Kidney (tissue), 14 donors: Measurements from ENCODE around the gene AUTS2. TPM values are rescaled to one million over a fixed set of nuclear protein-coding genes. Genes with fewer than 3 reads are reported as not detected.

Experiments
- DNase-seq, 5 donors: peaks; one replicate each; pipeline ENCODE4 v3.0.0-alpha.2; 2013 to 2020
- FAIRE-seq: peaks from 2 replicates; lab custom pipeline; 2012; peaks lifted over from hg19 to GRCh38; lab: Jason Lieb, UNC
- H3K27ac ChIP-seq, 2 donors: one replicate each; pipeline ENCODE4 v1.7.0; 2013; ENCODE audit warnings: low read depth in 2 of 2, low read length in 2 of 2, inconsistent platforms in 1 of 2
- H3K27me3 ChIP-seq: one replicate; pipeline ENCODE4 v1.7.1; 2013; ENCODE audit warnings: low read length, inconsistent platforms; ENCODE audit not compliant: control insufficient read depth, insufficient read depth
- H3K36me3 ChIP-seq, 3 donors: one replicate each; pipeline versions ENCODE4 v1.7.0 to v1.7.1; 2013; ENCODE audit warnings: low read length in 3 of 3, control low read depth in 1 of 3, inconsistent platforms in 1 of 3; ENCODE audit not compliant: insufficient read depth in 3 of 3, control insufficient read depth in 2 of 3
- H3K4me1 ChIP-seq, 3 donors: one replicate each; pipeline versions ENCODE4 v1.7.0 to v1.7.1; 2013; ENCODE audit warnings: low read length in 3 of 3, inconsistent platforms in 1 of 3, low read depth in 1 of 3; ENCODE audit not compliant: control insufficient read depth in 2 of 3, insufficient read depth in 2 of 3
- H3K4me3 ChIP-seq, 3 donors: one replicate each; pipeline versions ENCODE4 v1.7.0 to v1.8.1; 2013; ENCODE audit warnings: low read length in 3 of 3, control low read depth in 1 of 3, inconsistent platforms in 1 of 3
- H3K9ac ChIP-seq, 3 donors: one replicate each; pipeline versions ENCODE4 v1.7.0 to v1.7.1; 2013; ENCODE audit warnings: low read length in 3 of 3, control low read depth in 1 of 3, inconsistent platforms in 1 of 3
- H3K9me3 ChIP-seq, 3 donors: one replicate each; pipeline versions ENCODE4 v1.7.0 to v1.7.1; 2013; ENCODE audit warnings: low read length in 3 of 3, control low read depth in 1 of 3, inconsistent platforms in 1 of 3; ENCODE audit not compliant: control insufficient read depth in 2 of 3, insufficient read depth in 1 of 3
- CTCF ChIP-seq: IDR thresholded peaks from 3 replicates; pipeline ENCODE4 v1.5.1; 2012; ENCODE audit warnings: mild to moderate bottlenecking, moderate library complexity, borderline replicate concordance; ENCODE audit not compliant: insufficient read depth; ENCODE audit errors: extremely low read depth
- intact Hi-C: fragments of 100-400 bp; cut with DNase I; formaldehyde crosslinking; loops from one replicate; pipeline ENCODE4 v1.11.1; 2022
- polyA plus RNA-seq: library from polyadenylated mRNA; stranded (reverse); fragments of 350-450 nt; fragmentation: Illumina TruSeq; extraction: RNeasy Lipid Tissue Mini Kit (QIAGEN cat#74804); gene quantifications from one replicate; pipeline ENCODE4 v1.2.3, GENCODE V29; 2014; ENCODE audit warnings: low read depth, low replicate concordance; ENCODE audit not compliant: insufficient read depth
- total RNA-seq: library from RNA; stranded (reverse); fragmentation: NEBNext Ultra II Directional; extraction: Animal tissue kit (Norgen Biotek cat#: 25700); gene quantifications from one replicate; pipeline ENCODE4 v1.2.1, GENCODE V29; 2021
- donor health status: control.
- donor health status: control.
- donor health status: control.
- donor health status: control.
- donor health status: control.
- donor health status: DM: yes; HTN: yes; CAD: no.
- donor health status: Normal renal cell carcinoma (clear cell type).

The AUTS2 gene
- total and polyA plus RNA-seq, 2 donors from 2014 or later, result 5.2 to 33.8 TPM

GRCh38 chr7:70239918-70240317, 641.6 kb downstream of the AUTS2 start:
- H3K36me3 ChIP-seq, result no peaks in the 10 kb centered on the region
- H3K9ac ChIP-seq, result no peak overlapping the region
- FAIRE-seq (no peak), DNase-seq (no peak)
- peaks cover 0 to 4% (median 0%) of the 10 kb centered on the region in 3 donors for H3K4me1 ChIP-seq
- no peak overlapping the region for H3K27ac ChIP-seq
- no peak for TF ChIP-seq CTCF
- H3K27me3 ChIP-seq, result no peaks in the 10 kb centered on the region
- intact Hi-C loops, result no loop called here
- no peaks in the 10 kb centered on the region for H3K9me3 ChIP-seq
- no peak overlapping the region for H3K4me3 ChIP-seq

- no peak for FAIRE-seq
- intact Hi-C loops, result no loop called here
These were observed 642.6 kb downstream of the AUTS2 start for GRCh38 chr7:70240873-70241272.

GRCh38 chr7:70241536-70242175, 643.4 kb downstream of the AUTS2 start:
- FAIRE-seq, result no peak
- H3K4me3 ChIP-seq, result no peak overlapping the region
- no peak for TF ChIP-seq CTCF
- H3K9me3 ChIP-seq, result no peaks in the 10 kb centered on the region
- no peaks in the 10 kb centered on the region for H3K27me3 ChIP-seq
- H3K36me3 ChIP-seq, result no peaks in the 10 kb centered on the region
- peaks cover 0 to 4% (median 0%) of the 10 kb centered on the region in 3 donors for H3K4me1 ChIP-seq
- H3K9ac ChIP-seq, result no peak overlapping the region
- H3K27ac ChIP-seq, result no peak overlapping the region
- intact Hi-C loops, result no loop called here
- no peak for DNase-seq

More at GRCh38 chr7:70240873-70241272, 642.6 kb downstream of the AUTS2 start:
- Histone ChIP-seq H3K36me3 (no peaks in the 10 kb centered on the region), H3K27me3 (no peaks in the 10 kb centered on the region), H3K9ac (no peak overlapping the region), H3K4me3 (no peak overlapping the region), H3K9me3 (no peaks in the 10 kb centered on the region), H3K4me1 (peaks cover 0 to 4% (median 0%) of the 10 kb centered on the region in 3 donors), H3K27ac (no peak overlapping the region)
- no peak for TF ChIP-seq CTCF
- no peak for DNase-seq
